HG03354 (cell line): Measurements from ENCODE around the gene SRGAP2C.
"Not testable (repeated sequence)": the region's sequence is repeated elsewhere in the genome, so short reads cannot be mapped to it uniquely, and the experiment has no call there.

Experiments used
- ATAC-seq: cut with Tn5 transposase; IDR thresholded peaks from one replicate; pipeline ENCODE4 v1.9.1; 2021; ENCODE audit warnings: mild to moderate bottlenecking; ENCODE audit not compliant: unreplicated experiment, poor library complexity, severe bottlenecking

SRGAP2C gene

DNA sequence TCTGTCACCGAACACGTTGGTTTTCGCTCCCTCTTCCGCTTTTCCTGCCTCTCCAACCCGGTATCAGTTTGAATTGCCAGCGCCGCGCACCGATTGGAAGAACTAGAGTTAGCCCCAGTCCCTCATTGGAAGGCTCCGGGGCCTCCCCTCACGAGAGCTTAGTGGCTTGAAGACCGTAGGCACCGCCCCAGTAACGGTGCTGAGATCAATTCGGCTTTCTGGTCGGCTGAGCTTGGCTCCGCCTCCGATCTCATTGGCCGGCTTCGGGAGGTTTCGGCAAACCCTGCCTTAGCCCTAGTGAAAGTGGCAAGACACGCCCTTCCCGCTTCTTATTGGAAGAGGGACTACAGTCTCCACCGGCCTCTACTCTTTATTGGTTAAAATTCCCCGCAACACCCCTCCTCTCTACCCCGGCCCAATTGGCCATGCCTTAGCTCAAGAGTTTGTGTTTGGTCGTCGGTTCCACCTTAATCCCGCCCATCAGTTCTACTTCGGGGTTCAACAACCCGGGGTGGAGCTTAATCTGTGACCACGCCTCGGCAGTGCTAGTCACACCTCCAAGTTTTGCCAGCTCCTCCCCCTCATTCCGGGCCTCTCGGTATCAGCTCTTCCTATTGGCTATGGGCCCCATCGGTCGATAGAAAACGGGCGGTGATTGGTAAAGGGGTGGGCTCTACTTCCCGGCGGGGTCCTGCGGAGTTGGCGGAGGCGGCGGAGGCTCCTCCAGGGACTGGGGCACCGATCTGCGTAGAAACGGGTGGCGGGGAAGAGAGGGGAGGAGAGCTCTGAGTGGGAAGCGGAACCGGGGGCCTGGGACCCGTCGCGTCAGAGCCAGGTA lies at the start of gene SRGAP2C, which contains the start of gene FAM72B:
TSS of gene SRGAP2C (plus strand) at position 686 of the 838 bp plus-strand sequence. CDS start 2,472 bp downstream, outside the sequence.
TSS of gene FAM72B (minus strand) at position 51 of the 838 bp plus-strand sequence. CDS start 851 bp downstream, outside the sequence.
- ATAC-seq: peak; percentile 87

DNA sequence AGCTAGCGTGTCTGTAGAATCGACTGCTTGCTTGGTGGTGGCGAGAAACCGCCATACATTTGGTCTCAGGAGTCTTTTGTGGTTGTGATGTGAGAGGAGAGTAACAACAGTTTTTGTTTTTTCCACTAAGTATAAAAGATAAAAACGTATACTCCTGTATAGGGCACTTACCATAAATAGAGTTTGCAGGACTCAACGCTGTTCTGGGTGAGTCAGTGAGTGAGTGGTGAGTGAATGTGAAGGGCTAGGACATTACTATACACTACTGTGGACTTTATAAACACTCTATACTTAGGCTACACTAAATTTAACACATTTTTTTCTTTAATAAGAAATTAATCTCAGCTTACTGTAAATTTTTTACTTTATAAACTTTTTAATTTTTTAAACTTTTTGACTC lies 44.4 kb upstream of the SRGAP2C start:
- not testable (repeated sequence) for ATAC-seq

DNA sequence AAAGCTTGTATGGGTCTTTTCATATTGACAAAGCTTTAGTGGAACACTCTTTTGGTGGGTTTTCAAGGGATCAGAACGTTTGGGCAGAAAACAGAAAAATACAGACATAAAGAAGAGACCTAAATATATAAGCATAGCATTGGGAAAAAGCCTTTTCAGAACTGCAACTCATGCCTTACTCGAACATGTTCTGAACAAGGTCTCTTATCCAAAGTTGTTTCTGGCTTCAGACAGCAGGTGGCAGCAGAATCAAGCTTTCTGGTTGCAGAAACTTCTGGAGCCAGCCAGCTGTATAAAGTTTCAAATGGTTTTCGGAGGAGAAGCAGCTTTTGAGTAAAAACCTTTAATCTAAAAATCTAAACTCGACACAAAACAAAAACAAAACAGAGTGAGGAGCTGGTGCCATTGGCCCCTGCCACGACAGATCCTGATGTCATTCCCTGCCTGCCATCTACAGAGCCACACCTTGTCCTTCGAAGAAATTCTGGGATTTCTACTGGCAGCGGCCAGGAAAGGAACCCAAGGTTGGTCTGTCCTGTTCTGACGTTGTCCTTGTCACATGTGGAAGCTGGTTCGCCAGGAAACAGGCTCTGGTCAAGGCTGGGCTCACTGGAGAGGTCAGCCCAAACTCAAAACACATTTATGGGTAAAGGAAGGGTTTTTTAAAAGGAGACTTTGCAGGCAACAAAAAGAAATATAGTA lies 36.1 kb upstream of the SRGAP2C start:
- peak; percentile 55 for ATAC-seq

DNA sequence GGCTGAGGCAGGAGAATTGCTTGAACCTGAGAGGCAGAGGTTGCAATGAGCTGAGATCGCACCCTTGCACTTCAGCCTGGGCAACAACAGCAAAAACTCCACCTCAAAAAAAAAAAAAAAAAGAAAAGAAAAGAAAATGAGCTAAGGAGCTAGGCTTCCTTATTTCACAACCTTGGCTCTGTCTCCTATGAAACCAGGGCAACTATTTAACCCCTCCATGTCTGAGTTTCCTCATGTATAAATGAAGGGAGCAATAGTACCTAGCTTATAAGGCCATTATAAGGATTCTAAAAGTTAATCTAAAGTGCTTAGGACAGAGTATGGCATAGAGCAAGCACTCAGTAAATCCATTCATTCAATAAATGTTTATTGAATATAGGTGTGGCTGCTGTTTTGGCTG lies 33.5 kb upstream of the SRGAP2C start:
- ATAC-seq: not testable (repeated sequence)

DNA sequence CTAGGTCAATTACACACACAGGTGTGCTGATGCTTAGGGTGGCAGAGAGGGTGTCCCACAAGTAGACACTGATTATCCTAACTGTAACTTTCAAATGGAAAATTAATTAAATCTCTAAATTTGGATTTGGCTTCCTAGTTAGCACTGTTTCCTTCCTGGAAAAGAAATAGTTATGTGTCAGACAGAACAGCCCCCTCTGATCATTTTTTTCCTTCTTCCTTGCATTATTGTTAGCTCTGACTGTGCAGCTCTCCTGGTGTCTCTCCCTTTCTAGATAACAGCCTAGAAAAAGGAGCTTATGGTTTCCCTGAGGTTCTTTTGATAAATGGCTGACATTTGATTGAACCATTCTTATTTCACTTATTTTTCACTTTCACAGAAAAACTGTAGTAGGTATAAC lies 32.0 kb upstream of the SRGAP2C start:
- ATAC-seq: not testable (repeated sequence)

DNA sequence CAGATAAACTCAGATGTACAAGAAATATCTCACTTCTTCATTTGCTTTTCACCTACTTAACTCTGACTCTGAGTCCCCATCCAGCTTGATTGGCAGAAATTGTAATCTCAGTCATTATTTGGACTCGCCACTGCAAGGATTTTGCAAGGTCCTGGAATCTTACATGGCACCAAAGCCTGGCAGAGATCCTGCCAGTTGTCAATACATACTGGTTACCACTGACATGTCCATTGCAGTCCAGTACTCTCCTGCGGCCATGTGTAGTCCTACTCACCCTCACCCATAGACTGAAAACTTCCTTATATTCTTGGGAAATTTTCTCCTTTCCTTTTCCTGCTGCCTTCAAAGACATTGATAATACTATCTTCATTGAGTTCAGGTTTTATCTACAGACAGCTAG lies 30.0 kb upstream of the SRGAP2C start:
- not testable (repeated sequence) for ATAC-seq

DNA sequence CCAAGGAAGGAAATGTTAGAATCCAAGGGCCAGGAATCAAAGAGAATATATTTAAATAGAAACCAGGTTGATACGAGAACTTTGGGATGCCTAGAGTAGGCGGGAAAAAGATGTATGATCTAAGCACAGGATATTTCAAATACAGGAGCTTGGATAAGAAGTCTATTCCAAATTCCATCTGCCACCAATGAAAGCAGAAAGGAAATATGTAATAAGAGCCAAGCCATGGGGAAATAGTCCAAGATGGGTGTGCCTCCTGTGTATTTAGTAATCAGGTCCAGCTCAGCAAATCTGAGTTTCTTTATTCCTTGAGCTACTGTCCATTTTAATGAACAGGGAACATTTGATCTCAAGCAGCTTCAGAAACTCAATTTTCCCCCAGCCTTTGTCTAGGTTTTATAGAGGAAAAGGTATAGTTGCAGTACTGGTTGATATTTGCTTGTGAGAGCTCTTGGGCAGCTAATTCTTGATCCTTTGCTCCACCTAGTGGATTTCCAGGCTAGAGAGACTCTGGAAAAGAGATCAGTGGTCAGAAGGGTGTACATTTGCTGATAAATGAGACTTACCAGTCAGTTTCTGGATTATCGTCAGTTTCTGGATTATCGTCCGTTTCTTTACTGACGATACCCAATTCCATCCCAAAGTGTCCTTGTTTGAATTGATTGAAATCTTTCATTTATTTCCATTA lies 29.0 kb upstream of the SRGAP2C start:
- ATAC-seq: not testable (repeated sequence)

DNA sequence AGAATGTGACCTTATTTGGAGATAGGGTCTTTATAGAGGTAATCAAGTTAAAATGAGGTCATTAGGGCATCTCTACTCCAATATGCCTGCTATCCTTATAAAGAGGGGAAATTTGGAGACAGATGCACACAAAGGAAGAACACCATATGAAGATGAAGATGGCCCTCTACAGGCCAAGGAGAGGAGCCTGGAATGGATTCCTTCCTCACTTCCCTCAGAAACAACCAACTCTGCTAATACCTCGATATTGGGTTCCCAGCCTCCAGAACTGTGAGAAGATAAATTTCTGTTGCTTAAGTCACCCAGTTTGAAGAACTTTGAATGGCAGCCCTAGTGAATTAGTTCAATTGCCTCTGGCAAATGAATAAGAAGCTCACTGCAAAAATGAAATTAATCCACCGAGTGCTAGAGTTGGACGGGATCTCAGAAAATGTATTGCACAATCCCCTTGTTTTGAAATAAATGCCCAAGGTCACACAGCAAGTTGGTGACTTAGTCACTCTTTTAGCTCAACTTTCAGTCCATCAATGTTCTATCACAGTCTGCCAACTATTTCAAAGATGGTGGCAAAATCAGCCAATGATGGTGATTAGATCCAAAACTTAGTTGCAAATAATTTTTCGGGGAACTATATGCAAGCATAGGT lies 27.7 kb upstream of the SRGAP2C start:
- not testable (repeated sequence) for ATAC-seq

DNA sequence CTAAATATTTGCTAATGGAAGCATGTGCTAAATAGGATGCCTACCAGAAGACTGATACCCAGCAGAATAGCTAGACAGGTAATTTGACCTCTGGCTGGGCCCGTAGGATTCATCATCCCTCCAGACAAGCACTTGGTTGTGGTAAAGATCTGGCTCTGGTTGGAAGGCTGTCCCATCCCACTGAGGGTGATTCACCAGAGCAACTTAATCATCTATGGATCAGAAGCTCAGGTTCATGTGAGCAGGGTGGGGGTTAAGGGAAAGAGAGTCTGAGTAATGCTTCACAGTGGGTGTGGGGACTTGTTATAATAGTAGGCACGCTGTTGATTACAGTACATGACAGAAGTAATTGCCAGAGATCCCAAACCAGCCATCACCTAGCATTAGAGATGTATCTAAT lies 27.2 kb upstream of the SRGAP2C start:
- not testable (repeated sequence) for ATAC-seq

DNA sequence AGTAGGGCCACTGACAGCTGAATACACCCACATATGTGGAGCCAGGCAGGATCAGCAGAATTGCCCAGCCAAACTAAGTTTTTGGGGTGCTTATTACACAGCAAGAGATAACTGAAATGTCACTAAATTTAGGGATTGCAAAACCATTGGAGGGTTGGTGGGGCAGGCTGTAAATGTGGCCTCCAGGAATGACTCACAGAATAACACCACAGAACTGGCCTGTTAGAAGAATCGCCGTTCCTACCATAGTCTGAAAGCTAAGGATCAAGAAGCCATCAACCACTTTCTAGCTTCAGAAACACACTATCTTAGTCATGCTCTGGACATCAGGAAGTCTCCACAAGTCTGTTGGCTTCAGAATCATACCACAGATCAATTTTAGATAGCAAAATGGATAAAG lies 24.7 kb upstream of the SRGAP2C start:
- ATAC-seq: not testable (repeated sequence)

DNA sequence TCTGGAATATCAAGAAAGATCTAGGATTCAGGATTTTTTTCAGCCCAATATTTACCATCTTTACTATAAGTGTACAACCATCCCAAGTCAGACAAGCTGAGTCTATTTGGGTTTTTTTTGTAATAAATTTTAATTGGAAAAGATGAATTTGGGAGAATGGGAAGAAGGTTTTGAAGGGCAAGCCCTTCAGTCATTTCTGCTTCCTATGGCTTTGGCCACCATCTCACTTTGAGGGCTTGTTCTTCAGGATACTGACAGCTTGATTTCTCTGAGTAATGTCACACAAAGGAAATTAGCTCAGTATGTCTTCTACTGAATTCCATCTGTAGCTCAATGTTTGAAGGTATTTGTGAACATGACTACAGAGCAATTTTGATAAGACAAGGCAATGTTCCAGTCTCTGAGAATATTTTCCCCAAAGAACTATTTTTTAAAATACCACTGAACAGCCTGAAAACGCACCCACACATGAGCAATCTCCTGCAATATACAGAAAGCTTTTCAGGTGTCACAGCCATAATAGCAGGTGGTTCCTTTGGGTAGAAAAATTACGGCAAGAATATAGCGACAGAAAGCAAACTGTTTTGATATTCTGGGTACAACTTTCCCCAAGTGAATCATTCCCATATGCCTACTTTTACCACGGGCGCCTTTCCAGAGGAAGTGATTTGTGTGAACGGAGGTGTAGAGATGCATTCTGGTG lies 23.4 kb upstream of the SRGAP2C start:
- ATAC-seq: not testable (repeated sequence)

DNA sequence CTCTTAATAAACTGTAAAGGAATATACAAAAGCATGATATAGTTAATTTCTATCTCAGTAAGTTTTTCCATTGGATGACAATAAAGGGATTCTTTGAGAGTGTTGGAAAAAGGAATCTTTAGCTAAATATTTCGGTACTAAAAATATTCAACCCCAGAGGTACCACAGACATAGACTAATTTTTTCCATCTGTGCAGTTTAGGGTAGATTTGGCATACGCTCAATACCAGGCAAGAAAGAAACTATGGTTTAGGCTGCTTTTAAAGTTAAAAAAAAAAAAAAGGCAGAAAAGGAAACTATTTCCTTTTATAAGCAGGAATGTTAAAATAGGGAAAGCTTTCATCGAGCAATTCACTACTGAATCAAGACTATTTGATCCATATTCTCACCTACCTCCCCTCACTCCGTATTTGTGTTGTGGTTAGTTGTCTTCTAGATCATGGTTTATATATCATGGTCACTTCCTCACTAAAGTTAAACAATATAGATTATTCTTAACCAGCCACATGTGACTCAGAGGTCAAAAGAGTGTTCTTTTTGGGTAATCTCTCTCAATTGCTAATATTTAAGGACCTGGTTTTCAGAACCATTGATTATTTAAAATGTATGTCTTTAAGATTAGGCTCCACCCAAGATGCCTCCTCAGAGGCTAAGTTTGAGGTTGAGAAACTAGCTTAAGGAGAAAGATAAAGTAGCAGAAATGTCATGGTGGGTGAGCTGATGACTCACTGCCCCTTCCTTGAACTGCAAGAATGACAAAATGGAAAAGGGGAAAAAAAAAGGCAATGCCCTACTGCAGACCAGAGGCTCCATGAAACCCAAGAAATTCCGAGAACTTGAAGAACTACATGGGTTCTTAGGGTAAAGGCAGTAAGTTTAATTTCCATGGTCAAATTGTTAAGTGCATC lies 20.7 kb upstream of the SRGAP2C start:
- peak; percentile 49 for ATAC-seq

DNA sequence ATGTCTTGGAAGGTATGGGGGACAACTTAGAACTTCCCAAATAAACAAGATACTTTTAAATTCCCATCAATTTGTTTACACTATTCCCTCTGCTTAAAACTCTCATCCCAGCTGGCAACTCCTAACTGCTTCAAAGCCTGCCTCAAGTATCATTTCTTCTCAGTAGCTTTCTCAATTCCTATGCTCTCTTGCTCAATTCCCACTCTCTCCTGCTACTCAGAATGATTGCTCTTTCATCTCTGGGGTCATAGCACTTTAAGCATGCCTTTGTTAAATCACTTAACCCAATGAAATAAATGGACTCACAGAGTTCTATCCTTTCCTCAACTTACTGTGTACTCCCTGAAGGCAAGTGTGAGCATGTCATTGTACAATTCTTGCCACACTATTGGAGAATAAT lies 19.5 kb upstream of the SRGAP2C start:
- ATAC-seq: not testable (repeated sequence)

DNA sequence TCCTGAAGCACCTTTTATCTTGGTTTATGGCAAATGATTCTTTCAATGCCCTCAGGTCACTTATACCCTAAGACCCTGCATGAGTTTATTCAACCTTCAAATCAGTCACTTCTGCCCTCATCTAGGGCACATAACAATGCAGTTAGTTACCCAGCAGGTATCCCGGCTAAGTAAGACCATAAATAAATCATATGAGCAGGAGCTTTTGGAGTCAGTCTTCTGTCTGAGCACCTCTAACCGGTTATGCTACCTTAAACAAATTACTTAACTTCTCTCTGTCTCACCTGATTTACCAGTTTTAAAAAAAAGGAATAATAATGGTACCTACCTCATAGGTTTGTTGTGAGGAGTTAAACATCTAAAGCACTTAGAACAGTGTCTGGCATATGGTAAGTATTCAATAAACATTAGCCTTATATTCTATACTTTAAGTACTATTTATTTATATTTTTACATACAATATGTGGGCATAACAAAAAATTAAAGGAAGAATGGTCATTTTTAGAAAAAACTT lies 17.5 kb upstream of the SRGAP2C start:
- not testable (repeated sequence) for ATAC-seq

DNA sequence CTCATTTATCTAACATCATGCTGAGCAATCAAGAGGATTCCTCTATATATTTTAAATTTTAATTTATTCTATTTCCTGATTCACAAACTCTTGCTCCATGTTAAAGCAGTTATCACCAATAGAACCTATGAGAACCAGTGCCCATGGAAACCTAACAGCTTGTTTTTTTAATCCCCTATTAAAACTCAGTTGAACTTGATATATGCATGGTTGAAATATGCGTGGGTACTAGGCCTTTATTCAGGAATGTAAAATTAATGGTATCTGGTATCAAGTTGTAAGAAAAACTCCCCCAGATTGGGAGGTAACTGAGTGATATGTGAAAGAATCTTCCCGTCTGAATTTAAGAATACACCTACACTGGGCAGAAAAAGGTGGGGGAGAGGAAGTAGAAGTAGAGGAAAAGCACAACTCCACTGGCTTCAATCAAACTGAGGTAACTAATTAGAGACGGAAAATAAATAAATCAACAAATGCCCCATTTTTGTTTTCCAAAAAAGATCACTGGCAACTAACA lies 16.6 kb upstream of the SRGAP2C start:
- ATAC-seq: not testable (repeated sequence)

DNA sequence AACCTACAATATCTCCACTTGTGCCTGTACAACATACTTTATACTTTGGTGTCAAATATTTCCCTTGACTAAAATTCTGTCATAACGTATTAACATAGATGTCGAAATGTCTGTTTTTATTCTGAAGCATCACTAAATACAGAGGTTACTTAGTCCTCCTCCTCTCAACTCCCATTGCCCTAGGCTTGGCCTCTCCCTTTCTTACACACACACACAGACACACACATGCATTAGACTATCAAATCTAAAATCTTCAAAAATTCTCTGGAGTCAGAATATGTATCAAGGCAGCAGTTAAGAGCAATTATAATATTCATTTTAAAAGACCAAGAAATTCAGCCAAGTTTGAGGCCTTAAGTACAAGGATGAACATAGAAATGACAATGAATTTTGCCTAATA lies 8.1 kb upstream of the SRGAP2C start:
- not testable (repeated sequence) for ATAC-seq

DNA sequence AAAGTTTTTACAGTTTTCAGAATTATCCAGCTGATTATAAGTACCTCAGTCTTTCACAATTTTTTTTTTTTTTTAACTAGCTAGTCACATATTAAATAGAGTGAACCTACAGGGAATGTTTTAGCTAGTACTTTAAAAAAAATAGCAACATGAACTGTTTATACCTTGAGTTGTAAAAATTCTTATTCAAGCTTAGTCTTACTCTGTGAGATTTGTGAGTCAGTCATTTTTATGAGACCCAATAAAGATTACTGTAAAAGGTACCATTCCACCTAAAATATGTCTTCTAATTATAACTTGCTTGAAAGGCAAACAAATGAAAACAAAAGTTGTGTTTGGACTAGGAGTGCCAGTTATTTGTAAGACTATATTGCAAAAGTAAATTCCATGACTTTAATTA lies 6.6 kb upstream of the SRGAP2C start:
- ATAC-seq: not testable (repeated sequence)

DNA sequence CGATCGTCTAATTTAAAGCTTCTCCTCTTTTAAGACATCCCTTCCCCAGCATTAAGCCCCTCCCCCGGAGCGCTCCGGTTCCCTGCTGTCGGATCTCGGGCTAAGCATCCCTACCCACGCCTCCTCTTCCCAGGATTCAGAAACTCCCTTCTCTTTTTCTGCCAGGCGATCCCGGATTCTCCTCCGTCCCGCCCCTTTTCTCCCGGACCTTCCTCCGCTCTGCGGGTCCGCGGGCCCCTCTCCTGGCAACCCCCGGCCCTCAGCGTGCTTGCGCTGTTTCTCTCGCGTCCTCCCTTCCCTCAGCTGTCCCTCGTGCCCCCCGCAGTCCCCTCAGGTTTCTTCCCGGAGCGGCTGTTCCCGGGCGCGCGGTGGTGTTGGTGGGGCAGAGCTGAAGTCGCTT lies 908 bp upstream of the SRGAP2C start:
- ATAC-seq: not testable (repeated sequence)
